HCT116 (cell line): ENCODE data around the gene NUDT8. TPM values are rescaled to one million over a fixed set of nuclear protein-coding genes. Genes with fewer than 3 reads are reported as not detected.

Experiments
- ATAC-seq: fragments of 200-7000 bp; cut with Tn5 transposase; 2 replicates; pipeline ENCODE4 v1.9.1; 2020; ENCODE audit warnings: mild to moderate bottlenecking, moderate library complexity
- BruUV-seq: library from RNA; stranded (reverse); fragments of 400-500 nt; replicated peaks from 2 replicates; lab custom pipeline; 2021; lab: Mats Ljungman, UMichigan
- CTCF ChIA-PET: fragments of 300-600 bp; sonication (Branson Sonifier 250); formaldehyde crosslinking; loops from one replicate; lab custom pipeline; 2021; ENCODE audit warnings: antibody characterized with exemption; lab: Charles Lee
- POLR2A ChIA-PET: fragments of 300-600, 350-600 bp; sonication (Branson Sonifier 250); formaldehyde crosslinking; loops from one replicate; lab custom pipeline; 2021; ENCODE audit warnings: antibody characterized with exemption; lab: Charles Lee
- RAD21 ChIA-PET, 2 experiments: fragments of 300-600 bp; sonication (Branson Sonifier 250); formaldehyde crosslinking; loops; one replicate each; lab custom pipeline; 2023; ENCODE audit warnings: low total read pairs in 2 of 2; ENCODE audit not compliant: uncharacterized antibody in 2 of 2, unreplicated experiment in 2 of 2, low non-redundant PET in 1 of 2; lab: Charles Lee
- DNase-seq: peaks from one replicate; pipeline ENCODE4 v3.0.0-alpha.2; 2010; ENCODE audit warnings: low read depth, low spot score
- H2AFZ ChIP-seq: fragments of 200-600 bp; shearing (Covaris generic), sonication (generic); 2 replicates; pipeline ENCODE4 v1.6.1; 2017; ENCODE audit warnings: low read depth, mixed run types, mixed read lengths, antibody characterized with exemption, low read length; ENCODE audit not compliant: poor library complexity, severe bottlenecking
- H3K27ac ChIP-seq: 2 replicates; pipeline ENCODE4 v1.5.1; 2012; ENCODE audit warnings: low read depth, low read length
- H3K27me3 ChIP-seq: fragments of 200-600 bp; sonication (generic); 2 replicates; pipeline ENCODE4 v1.6.1; 2016; ENCODE audit warnings: mixed run types, low read length, mixed read lengths; ENCODE audit not compliant: insufficient read depth
- H3K36me3 ChIP-seq, 2 experiments: fragments of 200-500 bp in 1 of 2; fragments of 200-600 bp in 1 of 2; sonication (Bioruptor generic) in 1 of 2; sonication (generic) in 1 of 2; 2 replicates each; pipeline versions ENCODE4 v1.5.1 to v1.6.1; 2014 to 2016; ENCODE audit warnings: low read length in 2 of 2, inconsistent platforms in 1 of 2, mixed read lengths in 1 of 2, mixed run types in 1 of 2; ENCODE audit not compliant: insufficient read depth in 2 of 2, control insufficient read depth in 1 of 2
- H3K4me1 ChIP-seq, 2 experiments: fragments of 200-600 bp in 1 of 2; sonication (generic) in 1 of 2; 2 replicates each; pipeline versions ENCODE4 v1.5.1 to v1.6.1; 2012 to 2017; ENCODE audit warnings: low read length in 2 of 2, inconsistent platforms in 1 of 2, mild to moderate bottlenecking in 1 of 2, mixed read lengths in 1 of 2, mixed run types in 1 of 2, moderate library complexity in 1 of 2; ENCODE audit not compliant: insufficient read depth in 2 of 2, control insufficient read depth in 1 of 2
- H3K4me2 ChIP-seq: fragments of 200-600 bp; sonication (generic); 2 replicates; pipeline ENCODE4 v1.6.1; 2017; ENCODE audit warnings: mixed run types, low read length, mixed read lengths
- H3K4me3 ChIP-seq, 2 experiments: fragments of 200-600 bp in 1 of 2; sonication (generic) in 1 of 2; replicated peaks in 1 of 2; 2 replicates each; pipeline ENCODE4 v1.5.1; 2011 to 2016; ENCODE audit warnings: low read length in 2 of 2, control low read depth in 1 of 2, low read depth in 1 of 2, mild to moderate bottlenecking in 1 of 2, mixed read lengths in 1 of 2, mixed run types in 1 of 2
- H3K79me2 ChIP-seq: fragments of 200-600 bp; sonication (generic); 2 replicates; pipeline ENCODE4 v1.6.1; 2017; ENCODE audit warnings: mild to moderate bottlenecking, mixed run types, low read length, moderate library complexity, mixed read lengths; ENCODE audit not compliant: insufficient read depth
- H3K9ac ChIP-seq: fragments of 200-600 bp; sonication (generic); 2 replicates; pipeline ENCODE4 v1.6.1; 2016; ENCODE audit warnings: low read length, mixed read lengths
- H3K9me2 ChIP-seq: fragments of 200-600 bp; sonication (generic), shearing (Covaris generic); 2 replicates; pipeline ENCODE4 v1.6.1; 2017; ENCODE audit warnings: mixed run types, mild to moderate bottlenecking, moderate library complexity; ENCODE audit not compliant: insufficient read depth
- H3K9me3 ChIP-seq, 2 experiments: fragments of 200-500 bp in 1 of 2; fragments of 200-600 bp in 1 of 2; sonication (Bioruptor generic) in 1 of 2; sonication (generic) in 1 of 2; 2 replicates each; pipeline ENCODE4 v1.6.1; 2014 to 2017; ENCODE audit warnings: low read length in 2 of 2, mixed read lengths in 2 of 2, inconsistent platforms in 1 of 2, low read depth in 1 of 2, mild to moderate bottlenecking in 1 of 2, mixed run types in 1 of 2, moderate library complexity in 1 of 2; ENCODE audit not compliant: control insufficient read depth in 1 of 2, insufficient read depth in 1 of 2
- H4K20me1 ChIP-seq: fragments of 200-600 bp; sonication (generic), shearing (Covaris generic); 2 replicates; pipeline ENCODE4 v1.6.1; 2017; ENCODE audit warnings: mixed run types, mild to moderate bottlenecking, moderate library complexity; ENCODE audit not compliant: insufficient read depth
- CBX3 ChIP-seq: IDR thresholded peaks from 2 replicates; pipeline ENCODE4 v1.6.1; 2012; ENCODE audit warnings: low read depth
- EGR1 ChIP-seq: IDR thresholded peaks from 2 replicates; pipeline ENCODE4 v1.6.1; 2012; ENCODE audit warnings: low read depth
- ELF1 ChIP-seq: IDR thresholded peaks from 2 replicates; pipeline ENCODE4 v1.6.1; 2012; ENCODE audit warnings: low read depth, borderline replicate concordance
- EZH2phosphoT487 ChIP-seq: fragments of 200-600 bp; IDR thresholded peaks from 2 replicates; pipeline ENCODE4 v1.6.1; 2018; ENCODE audit warnings: antibody characterized with exemption, borderline replicate concordance
- FOSL1 ChIP-seq: IDR thresholded peaks from 2 replicates; pipeline ENCODE4 v1.6.1; 2012; ENCODE audit warnings: low read depth
- JUND ChIP-seq: IDR thresholded peaks from 2 replicates; pipeline ENCODE4 v1.6.1; 2012
- POLR2A ChIP-seq: IDR thresholded peaks from 2 replicates; pipeline ENCODE4 v1.7.0; 2011; ENCODE audit warnings: borderline replicate concordance; ENCODE audit not compliant: insufficient read depth, insufficient read length; ENCODE audit errors: extremely low read depth
- POLR2AphosphoS5 ChIP-seq: IDR thresholded peaks from 2 replicates; pipeline ENCODE4 v1.6.1; 2011; ENCODE audit warnings: mild to moderate bottlenecking, low read depth, low read length, moderate library complexity
- RAD21 ChIP-seq: IDR thresholded peaks from 2 replicates; pipeline ENCODE4 v1.6.1; 2012; ENCODE audit warnings: low read depth, mild to moderate bottlenecking
- SP1 ChIP-seq: IDR thresholded peaks from 2 replicates; pipeline ENCODE4 v1.6.1; 2012; ENCODE audit warnings: low read depth
- SRF ChIP-seq: IDR thresholded peaks from 2 replicates; pipeline ENCODE4 v1.6.1; 2012; ENCODE audit warnings: low read depth
- YY1 ChIP-seq: IDR thresholded peaks from 2 replicates; pipeline ENCODE4 v1.6.1; 2011; ENCODE audit warnings: low read length, low read depth, moderate library complexity, mild to moderate bottlenecking; ENCODE audit not compliant: insufficient replicate concordance; ENCODE audit errors: extremely low read depth
- ZFX ChIP-seq: fragments of 450-650 bp; IDR thresholded peaks from 2 replicates; pipeline ENCODE4 v1.6.1; 2017
- ZNF274 ChIP-seq: fragments of 200-500 bp; sonication (Bioruptor generic); IDR thresholded peaks from 2 replicates; pipeline ENCODE4 v1.6.1; 2014; ENCODE audit warnings: mild to moderate bottlenecking, low read depth, low read length, inconsistent platforms
- intact Hi-C: fragments of 100-400 bp; cut with micrococcal nuclease; formaldehyde crosslinking; loops from 2 replicates; pipeline ENCODE4 v1.10.0; 2022
- total RNA-seq: library from RNA; stranded (reverse); gene quantifications from one replicate; pipeline ENCODE4 v1.2.1, GENCODE V29; 2021; ENCODE audit not compliant: unreplicated experiment
- TF ChIP-seq, protein P1 (sequence below), 3 experiments: fragments of 200-600 bp in 1 of 3; sonication (generic) in 1 of 3; IDR thresholded peaks in 2 of 3; conservative IDR thresholded peaks in 1 of 3; 2 replicates each; pipeline ENCODE4 v1.5.1; 2012 to 2017; ENCODE audit warnings: low read depth in 2 of 3, low read length in 2 of 3, antibody characterized with exemption in 1 of 3, borderline replicate concordance in 1 of 3, control low read depth in 1 of 3, mild to moderate bottlenecking in 1 of 3, mixed read lengths in 1 of 3, mixed run types in 1 of 3, moderate library complexity in 1 of 3; ENCODE audit not compliant: insufficient read depth in 1 of 3
- TF ChIP-seq, protein P2 (sequence below): IDR thresholded peaks from 2 replicates; pipeline ENCODE4 v1.6.1; 2011; ENCODE audit warnings: mild to moderate bottlenecking, low read length, moderate library complexity; ENCODE audit not compliant: insufficient replicate concordance; ENCODE audit errors: extremely low read depth

Gene NUDT8
- total RNA-seq, 1 experiment from 2014 or later, result 18.7 TPM

DNA sequence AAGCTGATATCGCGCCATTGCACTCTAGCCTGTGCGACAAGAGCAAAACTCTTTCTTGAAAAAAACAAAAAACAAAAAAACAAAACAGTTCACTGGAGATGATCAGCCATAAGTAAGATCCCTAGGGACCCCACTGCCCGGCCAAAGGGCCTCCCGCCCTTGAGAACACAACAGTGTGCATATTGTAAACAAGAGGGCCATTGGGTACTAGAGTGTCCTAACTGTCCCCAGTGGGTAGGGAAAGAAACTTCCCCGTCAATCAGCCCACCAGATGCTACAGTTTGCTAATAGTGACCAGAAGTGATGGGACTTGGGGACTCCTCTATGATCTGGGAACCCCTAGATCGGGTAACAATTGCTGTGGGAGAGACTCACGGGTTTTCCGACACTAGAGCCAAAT is 24.5 kb upstream of the NUDT8 start:
- H3K27me3 ChIP-seq, result no peaks in the 10 kb centered on the region
- ChIA-PET POLR2A (no interaction called here), RAD21 (no interaction called here)

More for the DNA sequence above, 24.5 kb upstream of the NUDT8 start:
- Histone ChIP-seq H3K27ac (no peak overlapping the region), H3K9me3 (no peaks in the 10 kb centered on the region), H3K4me2 (no peak overlapping the region), H2AFZ (no peak overlapping the region), H4K20me1 (no peaks in the 10 kb centered on the region), H3K36me3 (no peaks in the 10 kb centered on the region), H3K79me2 (no peaks in the 10 kb centered on the region), H3K9me2 (no peaks in the 10 kb centered on the region), H3K4me3 (no peak overlapping the region), H3K4me1 (peaks cover 2 to 13% of the 10 kb centered on the region in 2 experiments; a peak in 3 of 4 replicates), H3K9ac (no peak overlapping the region)
- CTCF ChIA-PET, result no interaction called here
- intact Hi-C loops, result no loop called here
- BruUV-seq, result no TSS peak
- no peak for TF ChIP-seq ZNF274
- no peak for TF ChIP-seq RAD21
- no peak for TF ChIP-seq EGR1
- TF ChIP-seq CBX3, result no peak
- no peak for TF ChIP-seq ELF1
- TF ChIP-seq FOSL1, result no peak
- TF ChIP-seq, protein P1, sequence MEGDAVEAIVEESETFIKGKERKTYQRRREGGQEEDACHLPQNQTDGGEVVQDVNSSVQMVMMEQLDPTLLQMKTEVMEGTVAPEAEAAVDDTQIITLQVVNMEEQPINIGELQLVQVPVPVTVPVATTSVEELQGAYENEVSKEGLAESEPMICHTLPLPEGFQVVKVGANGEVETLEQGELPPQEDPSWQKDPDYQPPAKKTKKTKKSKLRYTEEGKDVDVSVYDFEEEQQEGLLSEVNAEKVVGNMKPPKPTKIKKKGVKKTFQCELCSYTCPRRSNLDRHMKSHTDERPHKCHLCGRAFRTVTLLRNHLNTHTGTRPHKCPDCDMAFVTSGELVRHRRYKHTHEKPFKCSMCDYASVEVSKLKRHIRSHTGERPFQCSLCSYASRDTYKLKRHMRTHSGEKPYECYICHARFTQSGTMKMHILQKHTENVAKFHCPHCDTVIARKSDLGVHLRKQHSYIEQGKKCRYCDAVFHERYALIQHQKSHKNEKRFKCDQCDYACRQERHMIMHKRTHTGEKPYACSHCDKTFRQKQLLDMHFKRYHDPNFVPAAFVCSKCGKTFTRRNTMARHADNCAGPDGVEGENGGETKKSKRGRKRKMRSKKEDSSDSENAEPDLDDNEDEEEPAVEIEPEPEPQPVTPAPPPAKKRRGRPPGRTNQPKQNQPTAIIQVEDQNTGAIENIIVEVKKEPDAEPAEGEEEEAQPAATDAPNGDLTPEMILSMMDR (IDR thresholded peaks at IDR 0.05 in 2 of 3, conservative IDR thresholded peaks at IDR 0.05 in 1 of 3; ENCODE audit: borderline replicate concordance in 1 of 3, insufficient read depth in 1 of 3, low read depth in 2 of 3, low read length in 2 of 3), result no peak
- no peak for TF ChIP-seq SP1
- no peak for TF ChIP-seq SRF
- TF ChIP-seq POLR2AphosphoS5, result no peak
- no peak for TF ChIP-seq YY1
- no peak for TF ChIP-seq POLR2A
- TF ChIP-seq, protein P2, sequence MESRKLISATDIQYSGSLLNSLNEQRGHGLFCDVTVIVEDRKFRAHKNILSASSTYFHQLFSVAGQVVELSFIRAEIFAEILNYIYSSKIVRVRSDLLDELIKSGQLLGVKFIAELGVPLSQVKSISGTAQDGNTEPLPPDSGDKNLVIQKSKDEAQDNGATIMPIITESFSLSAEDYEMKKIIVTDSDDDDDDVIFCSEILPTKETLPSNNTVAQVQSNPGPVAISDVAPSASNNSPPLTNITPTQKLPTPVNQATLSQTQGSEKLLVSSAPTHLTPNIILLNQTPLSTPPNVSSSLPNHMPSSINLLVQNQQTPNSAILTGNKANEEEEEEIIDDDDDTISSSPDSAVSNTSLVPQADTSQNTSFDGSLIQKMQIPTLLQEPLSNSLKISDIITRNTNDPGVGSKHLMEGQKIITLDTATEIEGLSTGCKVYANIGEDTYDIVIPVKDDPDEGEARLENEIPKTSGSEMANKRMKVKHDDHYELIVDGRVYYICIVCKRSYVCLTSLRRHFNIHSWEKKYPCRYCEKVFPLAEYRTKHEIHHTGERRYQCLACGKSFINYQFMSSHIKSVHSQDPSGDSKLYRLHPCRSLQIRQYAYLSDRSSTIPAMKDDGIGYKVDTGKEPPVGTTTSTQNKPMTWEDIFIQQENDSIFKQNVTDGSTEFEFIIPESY, result no peak
- TF ChIP-seq EZH2phosphoT487, result no peak
- no peak for TF ChIP-seq ZFX
- no peak for TF ChIP-seq JUND
- ATAC-seq (no peak), DNase-seq (no peak)
